HAP-1 (cell line): ENCODE results near the gene SESN2.
"Not testable (repeated sequence)": the region's sequence is repeated elsewhere in the genome, so short reads cannot be mapped to it uniquely, and the experiment has no call there.

Source experiments
- DNase-seq, 2 experiments: peaks; one replicate each; pipeline ENCODE4 v3.0.0-alpha.2; 2016 to 2020; ENCODE audit warnings: low spot score in 2 of 2
- H3K27me3 ChIP-seq: fragments of 250-450 bp; sonication (Bioruptor Pico); 2 replicates; pipeline ENCODE4 v1.5.1; 2020; ENCODE audit warnings: low read depth, mild to moderate bottlenecking, moderate library complexity
- H3K36me3 ChIP-seq: fragments of 250-450 bp; sonication (Bioruptor Pico); replicated peaks from 2 replicates; pipeline ENCODE4 v1.5.1; 2020; ENCODE audit warnings: mild to moderate bottlenecking
- H3K4me1 ChIP-seq: fragments of 250-450 bp; sonication (Bioruptor Pico); 2 replicates; pipeline ENCODE4 v1.5.1; 2020; ENCODE audit warnings: mild to moderate bottlenecking
- H3K4me3 ChIP-seq: fragments of 250-450 bp; sonication (Bioruptor Pico); 2 replicates; pipeline ENCODE4 v1.5.1; 2020; ENCODE audit warnings: mild to moderate bottlenecking, moderate library complexity
- H3K9me3 ChIP-seq: fragments of 250-450 bp; sonication (Bioruptor Pico); 2 replicates; pipeline ENCODE4 v1.5.1; 2020; ENCODE audit warnings: mild to moderate bottlenecking, moderate library complexity
- in situ Hi-C: fragments of 300-500 bp; cut with MboI; formaldehyde crosslinking; loops from 3 replicates; pipeline ENCODE4 v1.14.3; 2020; ENCODE audit warnings: low sequenced_read_pairs, inconsistent platforms, mixed read lengths

The SESN2 gene

GRCh38 chr1:28309702-28310101 lies 50.4 kb downstream of the SESN2 start:
- Histone ChIP-seq H3K4me3 (no peak overlapping the region), H3K27me3 (no peaks in the 10 kb centered on the region), H3K4me1 (no peaks in the 10 kb centered on the region), H3K36me3 (no peaks in the 10 kb centered on the region), H3K9me3 (no peaks in the 10 kb centered on the region)
- DNase-seq = no peak
- in situ Hi-C loops = no loop called here

- in situ Hi-C loops = no loop called here
- Histone ChIP-seq H3K27me3 (no peaks in the 10 kb centered on the region), H3K9me3 (no peaks in the 10 kb centered on the region), H3K4me3 (no peak overlapping the region), H3K36me3 (no peaks in the 10 kb centered on the region), H3K4me1 (no peaks in the 10 kb centered on the region)
- DNase-seq = no peak
Measured at GRCh38 chr1:28313702-28314546, 54.6 kb downstream of the SESN2 start.

GRCh38 chr1:28314547-28314941 lies 55.2 kb downstream of the SESN2 start:
- in situ Hi-C loops = no loop called here
- no peak for DNase-seq
- no peaks in the 10 kb centered on the region for H3K9me3 ChIP-seq
- H3K4me3 ChIP-seq = no peak overlapping the region
- H3K4me1 ChIP-seq = no peaks in the 10 kb centered on the region
- no peaks in the 10 kb centered on the region for H3K27me3 ChIP-seq
- no peaks in the 10 kb centered on the region for H3K36me3 ChIP-seq

GRCh38 chr1:28317014-28317413 lies 57.7 kb downstream of the SESN2 start:
- in situ Hi-C loops = no loop called here
- Histone ChIP-seq H3K36me3 (no peaks in the 10 kb centered on the region), H3K4me1 (no peaks in the 10 kb centered on the region), H3K9me3 (no peaks in the 10 kb centered on the region), H3K4me3 (no peak overlapping the region), H3K27me3 (no peaks in the 10 kb centered on the region)
- no peak for DNase-seq

GRCh38 chr1:28322194-28322593 lies 62.9 kb downstream of the SESN2 start:
- no peak for DNase-seq
- H3K36me3 ChIP-seq = no peaks in the 10 kb centered on the region
- no peaks in the 10 kb centered on the region for H3K4me1 ChIP-seq
- no peak overlapping the region for H3K4me3 ChIP-seq
- no peaks in the 10 kb centered on the region for H3K27me3 ChIP-seq
- in situ Hi-C loops = no loop called here
- H3K9me3 ChIP-seq = no peaks in the 10 kb centered on the region

- in situ Hi-C loops = no loop called here
- H3K9me3 ChIP-seq = no peaks in the 10 kb centered on the region; the same call in 1 of the 2 replicates
- DNase-seq = no peak
Measured at GRCh38 chr1:28323720-28324119, 64.4 kb downstream of the SESN2 start.

GRCh38 chr1:28326515-28326914 lies 67.2 kb downstream of the SESN2 start:
- in situ Hi-C loops = no loop called here

More at GRCh38 chr1:28323720-28324119, 64.4 kb downstream of the SESN2 start:
- peaks cover 6% of the 10 kb centered on the region; the same call in 1 of the 2 replicates for H3K4me1 ChIP-seq
- no peaks in the 10 kb centered on the region for H3K27me3 ChIP-seq
- no peak overlapping the region for H3K4me3 ChIP-seq
- H3K36me3 ChIP-seq = no peaks in the 10 kb centered on the region

GRCh38 chr1:28326984-28327383 lies 67.7 kb downstream of the SESN2 start:
- Histone ChIP-seq H3K9me3 (no peaks in the 10 kb centered on the region; the same call in 1 of the 2 replicates), H3K4me1 (peaks cover 12% of the 10 kb centered on the region), H3K36me3 (peaks cover 15% of the 10 kb centered on the region), H3K27me3 (no peaks in the 10 kb centered on the region), H3K4me3 (no peak overlapping the region)
- in situ Hi-C loops = no loop called here
- no peak for DNase-seq

More at GRCh38 chr1:28326515-28326914, 67.2 kb downstream of the SESN2 start:
- Histone ChIP-seq H3K27me3 (no peaks in the 10 kb centered on the region), H3K4me3 (no peak overlapping the region), H3K9me3 (no peaks in the 10 kb centered on the region; the same call in 1 of the 2 replicates), H3K4me1 (peaks cover 12% of the 10 kb centered on the region), H3K36me3 (peaks cover 10% of the 10 kb centered on the region)
- DNase-seq = no peak

GRCh38 chr1:28327431-28327830 lies 68.1 kb downstream of the SESN2 start:
- DNase-seq, H3K4me3 ChIP-seq, in situ Hi-C loops, H3K27me3 ChIP-seq, H3K9me3 ChIP-seq: not testable (repeated sequence)
- Histone ChIP-seq H3K4me1 (peaks cover 12% of the 10 kb centered on the region), H3K36me3 (peaks cover 18% of the 10 kb centered on the region)

- Histone ChIP-seq H3K4me3 (peak overlapping the region; percentile 59), H3K27me3 (no peaks in the 10 kb centered on the region), H3K36me3 (peaks cover 26% of the 10 kb centered on the region), H3K4me1 (peaks cover 12% of the 10 kb centered on the region), H3K9me3 (no peaks in the 10 kb centered on the region; the same call in 1 of the 2 replicates)
- DNase-seq = no peak
- in situ Hi-C loops = no loop called here
Measured at GRCh38 chr1:28328228-28328648, 68.9 kb downstream of the SESN2 start.

GRCh38 chr1:28329395-28330153 lies 70.3 kb downstream of the SESN2 start:
- H3K9me3 ChIP-seq = no peaks in the 10 kb centered on the region; the same call in 1 of the 2 replicates
- peaks cover 26% of the 10 kb centered on the region for H3K36me3 ChIP-seq
- DNase-seq = peak in 1 of 2 experiments; percentile 48
- H3K4me1 ChIP-seq = peaks cover 12% of the 10 kb centered on the region
- H3K27me3 ChIP-seq = no peaks in the 10 kb centered on the region
- peak overlapping the region; percentile 59 for H3K4me3 ChIP-seq
- in situ Hi-C loops = no loop called here
